Glutamatergic neuron (in vitro differentiated cells): Measurements from ENCODE around the gene LMX1B. TPM values are rescaled to one million over a fixed set of nuclear protein-coding genes. Genes with fewer than 3 reads are reported as not detected.
A peak's percentile ranks its signal among the peaks of the same experiment; 100 is the strongest.

ENCODE experiments used
- DNase-seq: peaks from one replicate; pipeline ENCODE4 v3.0.0; 2022
- H3K27ac Mint-ChIP-seq: one replicate; pipeline ENCODE4 v1.8.0; 2020; ENCODE audit warnings: mild to moderate bottlenecking, mixed read lengths, inconsistent platforms; ENCODE audit not compliant: unreplicated experiment
- H3K27me3 Mint-ChIP-seq: one replicate; pipeline ENCODE4 v1.8.0; 2020; ENCODE audit warnings: mild to moderate bottlenecking, moderate library complexity, mixed read lengths, inconsistent platforms; ENCODE audit not compliant: unreplicated experiment
- H3K36me3 Mint-ChIP-seq: one replicate; pipeline ENCODE4 v1.8.0; 2020; ENCODE audit warnings: mild to moderate bottlenecking, mixed read lengths, inconsistent platforms; ENCODE audit not compliant: unreplicated experiment
- H3K4me1 Mint-ChIP-seq: one replicate; pipeline ENCODE4 v1.8.0; 2020; ENCODE audit warnings: mild to moderate bottlenecking, low read depth, mixed read lengths, inconsistent platforms; ENCODE audit not compliant: unreplicated experiment
- H3K4me3 Mint-ChIP-seq: one replicate; pipeline ENCODE4 v1.8.0; 2020; ENCODE audit warnings: mild to moderate bottlenecking, mixed read lengths, inconsistent platforms; ENCODE audit not compliant: unreplicated experiment
- H3K9me3 Mint-ChIP-seq: one replicate; pipeline ENCODE4 v1.8.0; 2020; ENCODE audit warnings: mild to moderate bottlenecking, moderate library complexity, mixed read lengths, inconsistent platforms; ENCODE audit not compliant: unreplicated experiment
- CTCF ChIP-seq: fragments of 200-600 bp; sonication (generic); IDR thresholded peaks from one replicate; pipeline ENCODE4 v1.5.0; 2021; ENCODE audit not compliant: partially characterized antibody, unreplicated experiment
- total RNA-seq: library from RNA; stranded (reverse); fragmentation: NEBNext Ultra II Directional; extraction: Animal tissue kit (Norgen Biotek cat#: 25700); gene quantifications from one replicate; pipeline ENCODE4 v1.2.1, GENCODE V29; 2021; ENCODE audit not compliant: unreplicated experiment

Gene LMX1B
- total RNA-seq, 1 donor from 2014 or later = 0.27 TPM

- no peaks in the 10 kb centered on the region for H3K36me3 Mint-ChIP-seq
- TF ChIP-seq CTCF = no peak
- H3K27ac Mint-ChIP-seq = peak overlapping the region; percentile 74
- DNase-seq = no peak
- H3K27me3 Mint-ChIP-seq = peaks cover 21% of the 10 kb centered on the region
- H3K4me3 Mint-ChIP-seq = peak overlapping the region; percentile 59
- H3K9me3 Mint-ChIP-seq = peaks cover 7% of the 10 kb centered on the region
- peaks cover 23% of the 10 kb centered on the region for H3K4me1 Mint-ChIP-seq
These were observed 23.5 kb downstream of the LMX1B start for GRCh38 chr9:126636983-126637798.

GRCh38 chr9:126638571-126639132, 24.9 kb downstream of the LMX1B start:
- Mint-ChIP-seq H3K4me3 (peak overlapping the region; percentile 78), H3K27me3 (peaks cover 21% of the 10 kb centered on the region), H3K36me3 (no peaks in the 10 kb centered on the region), H3K4me1 (peaks cover 25% of the 10 kb centered on the region), H3K9me3 (peaks cover 7% of the 10 kb centered on the region), H3K27ac (peak overlapping the region; percentile 43)
- no peak for TF ChIP-seq CTCF
- DNase-seq = peak; percentile 72

GRCh38 chr9:126639318-126640000, 25.7 kb downstream of the LMX1B start:
- DNase-seq = no peak
- Mint-ChIP-seq H3K27ac (peak overlapping the region; percentile 23), H3K4me1 (peaks cover 29% of the 10 kb centered on the region), H3K36me3 (no peaks in the 10 kb centered on the region), H3K27me3 (peaks cover 21% of the 10 kb centered on the region), H3K9me3 (peaks cover 7% of the 10 kb centered on the region), H3K4me3 (peak overlapping the region; percentile 54)
- TF ChIP-seq CTCF = no peak

GRCh38 chr9:126641118-126641851, 27.6 kb downstream of the LMX1B start:
- no peak for DNase-seq
- Mint-ChIP-seq H3K36me3 (no peaks in the 10 kb centered on the region), H3K4me1 (peaks cover 29% of the 10 kb centered on the region), H3K27ac (no peak overlapping the region), H3K9me3 (peaks cover 7% of the 10 kb centered on the region), H3K4me3 (no peak overlapping the region), H3K27me3 (peaks cover 19% of the 10 kb centered on the region)
- TF ChIP-seq CTCF = no peak
